OCI-LY7 (cell line): Measurements from ENCODE around the gene HADHB. TPM values are rescaled to one million over a fixed set of nuclear protein-coding genes. Genes with fewer than 3 reads are reported as not detected.
"Not testable (repeated sequence)": the region's sequence is repeated elsewhere in the genome, so short reads cannot be mapped to it uniquely, and the experiment has no call there.

Source experiments
- BruUV-seq: library from RNA; stranded (reverse); fragments of 400-500 nt; replicated peaks from 2 replicates; lab custom pipeline; 2021; lab: Mats Ljungman, UMichigan
- CTCF ChIA-PET: fragments of 300-600 bp; sonication (Branson Sonifier 250); formaldehyde crosslinking; loops from one replicate; lab custom pipeline; 2022; ENCODE audit warnings: antibody characterized with exemption; ENCODE audit not compliant: unreplicated experiment; lab: Charles Lee
- POLR2A ChIA-PET: fragments of 300-600 bp; sonication (Branson Sonifier 250); formaldehyde crosslinking; loops from one replicate; lab custom pipeline; 2022; ENCODE audit warnings: antibody characterized with exemption; lab: Charles Lee
- DNase-seq: peaks from one replicate; pipeline ENCODE4 v3.0.0-alpha.2; 2015; ENCODE audit warnings: low spot score
- H2AFZ ChIP-seq: fragments of 200-600 bp; sonication (generic), shearing (Covaris generic); 2 replicates; pipeline ENCODE4 v1.6.1; 2014; ENCODE audit warnings: mild to moderate bottlenecking, antibody characterized with exemption, low read length, moderate library complexity
- H3K27ac ChIP-seq: fragments of 200-600 bp; sonication (generic); 2 replicates; pipeline ENCODE4 v1.5.1; 2014; ENCODE audit warnings: mixed run types, low read depth, mild to moderate bottlenecking, moderate library complexity, low read length, inconsistent platforms; ENCODE audit not compliant: poor library complexity, severe bottlenecking
- H3K36me3 ChIP-seq: fragments of 200-600 bp; sonication (generic); 2 replicates; pipeline ENCODE4 v1.6.1; 2014; ENCODE audit warnings: mild to moderate bottlenecking, antibody characterized with exemption, low read length, moderate library complexity, mixed read lengths; ENCODE audit not compliant: insufficient read depth
- H3K4me1 ChIP-seq: fragments of 200-600 bp; sonication (generic); 2 replicates; pipeline ENCODE4 v1.5.1; 2014; ENCODE audit warnings: mild to moderate bottlenecking, low read length; ENCODE audit not compliant: insufficient read depth, poor library complexity, severe bottlenecking
- H3K4me2 ChIP-seq: fragments of 200-600 bp; sonication (generic); 2 replicates; pipeline ENCODE4 v1.6.1; 2014; ENCODE audit warnings: mild to moderate bottlenecking, low read length
- H3K4me3 ChIP-seq: fragments of 200-600 bp; sonication (generic); 2 replicates; pipeline ENCODE4 v1.5.1; 2014; ENCODE audit warnings: mild to moderate bottlenecking, low read depth, low read length; ENCODE audit not compliant: poor library complexity, severe bottlenecking
- H3K79me2 ChIP-seq: fragments of 200-600 bp; sonication (generic); 2 replicates; pipeline ENCODE4 v1.6.1; 2016; ENCODE audit warnings: low read depth, mild to moderate bottlenecking, low read length, moderate library complexity, mixed read lengths; ENCODE audit not compliant: insufficient read depth
- H3K9me2 ChIP-seq: fragments of 200-600 bp; sonication (generic); 2 replicates; pipeline ENCODE4 v1.6.1; 2016; ENCODE audit warnings: mild to moderate bottlenecking, low read length, mixed read lengths; ENCODE audit not compliant: insufficient read depth
- H3K9me3 ChIP-seq: fragments of 200-600 bp; sonication (generic); 2 replicates; pipeline ENCODE4 v1.6.1; 2014; ENCODE audit warnings: mild to moderate bottlenecking, mixed run types, low read length, mixed read lengths
- H4K20me1 ChIP-seq: fragments of 200-600 bp; sonication (generic); 2 replicates; pipeline ENCODE4 v1.6.1; 2014; ENCODE audit warnings: mild to moderate bottlenecking, antibody characterized with exemption, low read length, moderate library complexity, mixed read lengths; ENCODE audit not compliant: insufficient read depth
- EZH2phosphoT487 ChIP-seq: fragments of 200-600 bp; sonication (generic); IDR thresholded peaks from 2 replicates; pipeline ENCODE4 v1.6.1; 2018; ENCODE audit warnings: low read depth, borderline replicate concordance, mild to moderate bottlenecking, mixed run types, antibody characterized with exemption, low read length, moderate library complexity, mixed read lengths
- intact Hi-C: fragments of 100-400 bp; cut with micrococcal nuclease; formaldehyde crosslinking; loops from one replicate; pipeline ENCODE4 v1.10.0; 2022; ENCODE audit not compliant: unreplicated experiment
- total RNA-seq, 2 experiments: library from RNA; depleted of rRNA in 1 of 2; stranded (reverse); fragments of >200 nt in 1 of 2; shearing (Covaris generic) in 1 of 2; gene quantifications; 2 replicates each; pipeline ENCODE4 v1.2.3, GENCODE V29; 2014 to 2022
- TF ChIP-seq, protein P1 (sequence below): fragments of 200-600 bp; sonication (generic); conservative IDR thresholded peaks from 2 replicates; pipeline ENCODE4 v1.5.1; 2014; ENCODE audit warnings: mild to moderate bottlenecking, antibody characterized with exemption, low read length, moderate library complexity, mixed read lengths

The HADHB gene
- total RNA-seq, 2 experiments from 2014 or later = 35.5 to 55.7 TPM

DNA sequence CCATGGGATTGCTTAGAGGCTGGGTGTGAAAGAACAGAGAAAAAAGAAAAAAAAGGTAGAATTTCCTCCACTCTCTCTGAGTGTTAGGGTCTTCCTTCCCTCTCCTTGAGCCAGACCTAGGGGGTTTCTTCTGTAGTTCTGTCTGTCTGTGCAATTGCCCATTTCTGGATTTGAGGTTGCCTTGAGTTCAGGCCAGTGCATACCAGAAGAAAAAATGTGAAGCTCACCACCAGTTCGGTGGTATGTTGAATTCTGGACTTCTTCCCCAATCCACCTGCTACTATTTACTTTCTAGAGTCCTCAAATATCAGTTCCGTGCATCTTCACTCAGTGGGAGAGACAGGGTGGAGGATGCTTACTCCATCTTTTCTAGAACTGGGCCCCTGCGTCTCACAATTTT lies 85.9 kb downstream of the HADHB start:
- no peak overlapping the region for H3K4me2 ChIP-seq
- ChIA-PET CTCF (no interaction called here), POLR2A (no interaction called here)
- no peak overlapping the region for H3K4me3 ChIP-seq
- 0 out of 2 replicates have a peak, but pooled peaks cover 3% of the 10 kb centered on the region for H3K9me2 ChIP-seq
- BruUV-seq = no TSS peak
- H2AFZ ChIP-seq = no peak overlapping the region; the same call in 1 of the 2 replicates
- no peaks in the 10 kb centered on the region for H3K36me3 ChIP-seq
- H3K4me1 ChIP-seq = peaks cover 32% of the 10 kb centered on the region
- intact Hi-C loops = loop anchor here (5.0 kb wide), 1 partner anchor 93 kb away; no protein-coding TSS in a partner anchor
- no peak overlapping the region for H3K27ac ChIP-seq
- DNase-seq = no peak
- H4K20me1 ChIP-seq = no peaks in the 10 kb centered on the region
- no peaks in the 10 kb centered on the region for H3K9me3 ChIP-seq
- no peaks in the 10 kb centered on the region for H3K79me2 ChIP-seq
- TF ChIP-seq EZH2phosphoT487 = no peak
- TF ChIP-seq, protein P1, sequence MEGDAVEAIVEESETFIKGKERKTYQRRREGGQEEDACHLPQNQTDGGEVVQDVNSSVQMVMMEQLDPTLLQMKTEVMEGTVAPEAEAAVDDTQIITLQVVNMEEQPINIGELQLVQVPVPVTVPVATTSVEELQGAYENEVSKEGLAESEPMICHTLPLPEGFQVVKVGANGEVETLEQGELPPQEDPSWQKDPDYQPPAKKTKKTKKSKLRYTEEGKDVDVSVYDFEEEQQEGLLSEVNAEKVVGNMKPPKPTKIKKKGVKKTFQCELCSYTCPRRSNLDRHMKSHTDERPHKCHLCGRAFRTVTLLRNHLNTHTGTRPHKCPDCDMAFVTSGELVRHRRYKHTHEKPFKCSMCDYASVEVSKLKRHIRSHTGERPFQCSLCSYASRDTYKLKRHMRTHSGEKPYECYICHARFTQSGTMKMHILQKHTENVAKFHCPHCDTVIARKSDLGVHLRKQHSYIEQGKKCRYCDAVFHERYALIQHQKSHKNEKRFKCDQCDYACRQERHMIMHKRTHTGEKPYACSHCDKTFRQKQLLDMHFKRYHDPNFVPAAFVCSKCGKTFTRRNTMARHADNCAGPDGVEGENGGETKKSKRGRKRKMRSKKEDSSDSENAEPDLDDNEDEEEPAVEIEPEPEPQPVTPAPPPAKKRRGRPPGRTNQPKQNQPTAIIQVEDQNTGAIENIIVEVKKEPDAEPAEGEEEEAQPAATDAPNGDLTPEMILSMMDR = no peak

DNA sequence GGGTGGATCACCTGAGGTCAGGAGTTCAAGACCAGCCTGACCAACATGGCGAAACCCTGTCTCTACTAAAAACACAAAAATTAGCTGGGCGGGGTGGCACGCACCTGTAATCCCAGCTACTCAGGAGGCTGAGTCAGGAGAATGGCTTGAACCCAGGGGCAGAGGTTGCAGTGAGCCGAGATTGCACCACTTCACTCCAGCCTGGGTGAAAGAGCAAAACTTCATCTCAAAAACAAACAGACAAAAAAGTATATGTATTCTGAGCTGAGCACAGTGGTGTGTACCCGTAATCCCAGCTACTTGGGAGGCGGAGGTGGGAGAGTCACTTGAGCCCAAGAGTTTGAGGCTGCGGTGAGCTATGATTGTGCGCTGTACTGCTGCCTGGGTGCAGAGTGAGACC lies 86.6 kb downstream of the HADHB start:
- H3K4me2 ChIP-seq, H3K9me3 ChIP-seq, H3K36me3 ChIP-seq, H2AFZ ChIP-seq, H3K27ac ChIP-seq, BruUV-seq, H3K9me2 ChIP-seq, H3K4me3 ChIP-seq, H3K79me2 ChIP-seq, DNase-seq, H4K20me1 ChIP-seq: not testable (repeated sequence)
- intact Hi-C loops = loop anchor here (5.0 kb wide), 1 partner anchor 94 kb away; no protein-coding TSS in a partner anchor
- POLR2A ChIA-PET = interaction anchor here (0.5 to 0.7 kb wide), 2 partner anchors 85 to 201 kb away, joined by 3 read pairs; no protein-coding TSS in a partner anchor
- H3K4me1 ChIP-seq = peaks cover 32% of the 10 kb centered on the region
- CTCF ChIA-PET = interaction anchor here (0.5 kb wide), 1 partner anchor 18 kb away, joined by 4 read pairs; no protein-coding TSS in a partner anchor

DNA sequence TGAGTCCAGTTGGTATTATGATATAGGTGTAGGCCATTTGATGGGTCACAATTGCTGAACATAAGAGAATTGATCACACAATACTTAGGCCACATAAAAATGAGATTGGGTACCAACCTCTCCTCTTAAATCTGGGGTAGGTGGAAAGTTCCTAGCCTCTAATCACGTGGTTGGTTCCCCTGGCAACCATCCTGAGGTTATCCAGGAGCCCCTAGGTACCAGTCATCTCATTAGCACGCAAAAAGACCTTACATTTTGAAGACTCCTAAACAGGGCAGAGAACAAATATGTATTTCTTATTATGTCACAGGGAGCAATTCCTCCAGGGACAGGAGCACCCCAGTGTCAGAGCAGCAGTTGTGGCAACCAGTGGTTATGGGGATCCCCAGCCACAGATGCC lies 88.6 kb downstream of the HADHB start:
- DNase-seq = no peak
- intact Hi-C loops = loop anchor here (5.0 kb wide), 1 partner anchor 96 kb away; no protein-coding TSS in a partner anchor
- ChIA-PET POLR2A (interaction anchor here (1.4 kb wide), 1 partner anchor 14 kb away, joined by 5 read pairs; the partner anchor contains the start of gene ADGRF3), CTCF (no interaction called here)
- no peaks in the 10 kb centered on the region for H3K79me2 ChIP-seq
- no peak overlapping the region for H3K27ac ChIP-seq
- no peaks in the 10 kb centered on the region for H3K9me3 ChIP-seq
- H3K9me2 ChIP-seq = 0 out of 2 replicates have a peak, but pooled peaks cover 3% of the 10 kb centered on the region
- TF ChIP-seq, protein P1 = no peak
- no peak for TF ChIP-seq EZH2phosphoT487
- peaks cover 19% of the 10 kb centered on the region for H3K4me1 ChIP-seq
- no TSS peak for BruUV-seq
- H3K4me3 ChIP-seq = no peak overlapping the region
- H3K36me3 ChIP-seq = no peaks in the 10 kb centered on the region
- no peak overlapping the region for H3K4me2 ChIP-seq
- H2AFZ ChIP-seq = no peak overlapping the region
- no peaks in the 10 kb centered on the region for H4K20me1 ChIP-seq
